Measurements from ENCODE around the gene TARDBP.
"Not testable (repeated sequence)": the region's sequence is repeated elsewhere in the genome, so short reads cannot be mapped to it uniquely, and the experiment has no call there.

The TARDBP gene

GRCh38 chr1:11059968-11060830 lies 47.7 kb downstream of the TARDBP start, which contains the start of gene SRM:
Gene SRM, minus strand, starts transcription at chr1:11060018. Its CDS starts 75 bp downstream, at chr1:11059943.
- DNase-seq (ENCODE audit: low spot score) = peak; percentile 94

GRCh38 chr1:11061652-11062365 lies 49.4 kb downstream of the TARDBP start:
- no peak for DNase-seq (ENCODE audit: low spot score)

GRCh38 chr1:11062965-11063401 lies 50.5 kb downstream of the TARDBP start:
- peak; percentile 31 for DNase-seq (ENCODE audit: low spot score)

GRCh38 chr1:11063937-11064537 lies 51.6 kb downstream of the TARDBP start:
- DNase-seq (ENCODE audit: low spot score) = not testable (repeated sequence)

GRCh38 chr1:11064942-11065341 lies 52.5 kb downstream of the TARDBP start:
- no peak for DNase-seq (ENCODE audit: low spot score)

GRCh38 chr1:11065796-11066195 lies 53.3 kb downstream of the TARDBP start:
- DNase-seq (ENCODE audit: low spot score) = no peak

GRCh38 chr1:11067716-11068599 lies 55.5 kb downstream of the TARDBP start:
- DNase-seq (ENCODE audit: low spot score) = no peak

- DNase-seq (ENCODE audit: low spot score) = no peak
Measured at GRCh38 chr1:11068600-11069473, 56.4 kb downstream of the TARDBP start.

- no peak for DNase-seq (ENCODE audit: low spot score)
Measured at GRCh38 chr1:11070876-11071275, 58.4 kb downstream of the TARDBP start.

GRCh38 chr1:11071463-11072215 lies 59.2 kb downstream of the TARDBP start:
- DNase-seq (ENCODE audit: low spot score) = no peak

- DNase-seq (ENCODE audit: low spot score) = no peak
Measured at GRCh38 chr1:11072216-11072917, 59.9 kb downstream of the TARDBP start.

- DNase-seq (ENCODE audit: low spot score) = not testable (repeated sequence)
Measured at GRCh38 chr1:11073398-11073797, 60.9 kb downstream of the TARDBP start.

Data from kidney tubule cell (primary cell).